Pancreas (tissue), 10 donors: ENCODE data around the gene MIS18BP1. TPM values are rescaled to one million over a fixed set of nuclear protein-coding genes. Genes with fewer than 3 reads are reported as not detected.

Experiments
- ATAC-seq, 4 donors: fragments of 200-7000 bp; cut with Tn5 transposase; one replicate each; pipeline versions ENCODE4 v1.8.0 to v1.9.1; 2020; ENCODE audit warnings: mild to moderate bottlenecking in 4 of 4, moderate library complexity in 4 of 4
- DNase-seq, 6 donors: peaks; one replicate each; pipeline ENCODE4 v3.0.0-alpha.2; 2020
- FAIRE-seq: peaks from 2 replicates; lab custom pipeline; 2012; peaks lifted over from hg19 to GRCh38; lab: Jason Lieb, UNC
- H3K27ac ChIP-seq, 4 donors: fragments of 200-600 bp; sonication (generic); 1 replicate in 3 of 4; 2 replicates in 1 of 4; pipeline versions ENCODE4 v1.5.0 to v1.8.0; 2020
- H3K27me3 ChIP-seq, 4 donors: fragments of 200-600 bp; one replicate each; pipeline ENCODE4 v1.8.0; 2021
- H3K36me3 ChIP-seq, 3 donors: fragments of 200-600 bp; sonication (generic) in 1 of 3; one replicate each; pipeline versions ENCODE4 v1.5.0 to v1.8.0; 2020 to 2021
- H3K4me1 ChIP-seq, 3 donors: fragments of 200-600 bp; one replicate each; pipeline ENCODE4 v1.8.0; 2021
- H3K4me3 ChIP-seq, 4 donors: fragments of 200-600 bp; sonication (generic) in 2 of 4; one replicate each; pipeline versions ENCODE4 v1.5.0 to v1.8.0; 2020 to 2021
- H3K9me3 ChIP-seq, 4 donors: fragments of 200-600 bp; one replicate each; pipeline ENCODE4 v1.8.0; 2021
- WGBS, 2 donors: extraction: QIAGEN DNeasy Blood & Tissue Kit; methylation state at CpG; one replicate each; pipeline ENCODE4 v1.1.7; 2013; 5-methylcytosine and 5-hydroxymethylcytosine counted together
- intact Hi-C, 3 donors: fragments of 100-400 bp; cut with DNase I; formaldehyde crosslinking; loops; one replicate each; pipeline versions ENCODE4 v1.11.1 to v1.14.2; 2022
- polyA plus RNA-seq, 2 donors: library from polyadenylated mRNA; stranded (reverse); fragments of 200-250 nt; gene quantifications; one replicate each; pipeline ENCODE4 v1.2.3, GENCODE V29; 2013
- total RNA-seq, 6 donors: library from RNA; stranded (reverse); fragmentation: NEBNext Ultra II Directional in 4 of 6; extraction: Animal tissue kit (Norgen Biotek cat#: 25700) in 4 of 6; gene quantifications; one replicate each; pipeline versions ENCODE4 v1.2.1 to v1.2.4, GENCODE V29; 2021 to 2023
- TF ChIP-seq, protein P1 (sequence below), 4 donors: fragments of 200-600 bp; sonication (generic) in 3 of 4; IDR thresholded peaks; one replicate each; pipeline versions ENCODE4 v1.5.0 to v1.8.0; 2021; ENCODE audit warnings: antibody characterized with exemption in 4 of 4
- donor health status: healthy with polysubstance abuse.
- donor health status: DM: no; HTN: no; CAD: no; lungs with moderate emphysema.
- donor health status: DM: no; HTN: no; CAD: no.
- donor health status: control.
- donor health status: control.
- donor health status: Bipolar disorder and iron deficiency.
- donor health status: DM: yes; HTN: yes; CAD: no.
- donor health status: DM: no; HTN: no; CAD: no.
- donor health status: DM: no; HTN: no; CAD: no.
- donor health status: DM: yes; HTN: yes; CAD: no.

The MIS18BP1 gene
- total and polyA plus RNA-seq, 8 donors: 3.8 to 13.6 (median 7.2) TPM

DNA sequence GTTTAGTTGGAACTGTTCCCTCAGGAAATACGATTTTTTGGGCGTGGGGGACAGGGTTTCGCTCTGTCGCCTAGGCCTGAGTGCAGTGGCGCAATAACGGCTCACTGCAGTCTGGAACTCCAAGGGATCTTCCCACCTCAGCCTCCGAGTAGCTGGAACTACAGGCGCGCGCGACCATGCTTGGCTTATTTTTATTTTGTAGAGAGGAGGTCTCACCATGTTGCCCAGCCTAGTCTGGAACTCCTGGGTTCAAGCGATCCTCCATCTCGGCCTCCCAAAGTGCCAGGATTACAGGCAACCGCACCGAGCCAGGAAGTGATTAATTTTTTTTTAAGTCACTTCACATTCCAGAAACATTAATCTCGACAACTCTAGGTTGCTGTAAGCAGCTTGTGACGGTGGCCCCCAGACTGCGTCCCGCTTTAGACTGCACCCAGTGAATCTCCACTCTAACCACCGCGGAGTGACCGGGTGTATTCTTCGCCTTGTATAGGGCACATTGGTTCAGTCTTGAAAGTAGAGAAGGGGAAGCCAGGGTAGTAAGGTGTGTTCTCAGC, 830 bp upstream of the MIS18BP1 start:
- 26 to 35% methylated on average over 23 of the region's 23 CpGs for WGBS, 2 donors
- H3K27ac ChIP-seq: peak overlapping the region; percentile 86 to 92 (median 90)
- DNase-seq (peak in 2 of 6 donors; percentile 15 to 42), FAIRE-seq (no peak), ATAC-seq (peak; percentile 5 to 29 (median 24))
- H3K36me3 ChIP-seq: no peaks in the 10 kb centered on the region
- H3K4me3 ChIP-seq: peak overlapping the region; percentile 51 to 80 (median 72)
- no peaks in the 10 kb centered on the region for H3K9me3 ChIP-seq
- no peaks in the 10 kb centered on the region for H3K27me3 ChIP-seq
- TF ChIP-seq, protein P1, sequence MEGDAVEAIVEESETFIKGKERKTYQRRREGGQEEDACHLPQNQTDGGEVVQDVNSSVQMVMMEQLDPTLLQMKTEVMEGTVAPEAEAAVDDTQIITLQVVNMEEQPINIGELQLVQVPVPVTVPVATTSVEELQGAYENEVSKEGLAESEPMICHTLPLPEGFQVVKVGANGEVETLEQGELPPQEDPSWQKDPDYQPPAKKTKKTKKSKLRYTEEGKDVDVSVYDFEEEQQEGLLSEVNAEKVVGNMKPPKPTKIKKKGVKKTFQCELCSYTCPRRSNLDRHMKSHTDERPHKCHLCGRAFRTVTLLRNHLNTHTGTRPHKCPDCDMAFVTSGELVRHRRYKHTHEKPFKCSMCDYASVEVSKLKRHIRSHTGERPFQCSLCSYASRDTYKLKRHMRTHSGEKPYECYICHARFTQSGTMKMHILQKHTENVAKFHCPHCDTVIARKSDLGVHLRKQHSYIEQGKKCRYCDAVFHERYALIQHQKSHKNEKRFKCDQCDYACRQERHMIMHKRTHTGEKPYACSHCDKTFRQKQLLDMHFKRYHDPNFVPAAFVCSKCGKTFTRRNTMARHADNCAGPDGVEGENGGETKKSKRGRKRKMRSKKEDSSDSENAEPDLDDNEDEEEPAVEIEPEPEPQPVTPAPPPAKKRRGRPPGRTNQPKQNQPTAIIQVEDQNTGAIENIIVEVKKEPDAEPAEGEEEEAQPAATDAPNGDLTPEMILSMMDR (IDR thresholded peaks at IDR 0.05): no peak
- peaks cover 0 to 6% (median 4%) of the 10 kb centered on the region in 3 donors for H3K4me1 ChIP-seq
- intact Hi-C loops: no loop called here

DNA sequence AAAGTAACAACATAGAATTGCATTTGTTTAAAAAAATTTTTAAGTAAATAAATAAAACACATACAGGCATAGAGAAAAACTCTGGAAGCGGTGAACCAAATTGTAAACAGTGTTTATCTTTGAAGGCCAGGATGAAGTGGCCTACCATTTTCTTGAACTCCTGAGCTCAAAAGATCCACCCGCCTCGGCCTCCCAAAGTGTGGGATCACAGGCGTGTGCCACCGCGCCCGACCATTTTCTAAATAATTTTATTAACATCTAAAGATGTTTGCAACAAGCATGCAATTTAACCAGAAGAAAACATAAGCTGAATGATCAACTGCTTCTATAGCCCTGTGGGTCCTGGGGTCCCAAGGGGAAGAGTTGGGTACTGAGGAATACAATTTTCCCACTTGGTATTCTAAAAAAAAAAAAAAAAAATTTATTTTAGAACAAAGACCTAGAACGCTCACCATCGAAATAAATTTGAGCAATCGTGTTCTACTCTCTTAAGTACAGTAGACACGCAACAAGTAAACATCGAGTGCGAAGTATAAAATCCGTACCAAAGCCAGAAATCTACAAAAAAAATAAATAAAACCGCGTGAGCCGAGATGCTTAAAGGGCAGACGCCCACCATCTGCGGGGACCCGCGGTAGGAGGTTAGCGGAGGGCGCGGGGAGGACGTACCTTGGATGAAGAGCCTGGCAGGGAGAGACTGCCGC, 484 bp downstream of the MIS18BP1 start:
- Histone ChIP-seq H3K9me3 (no peaks in the 10 kb centered on the region), H3K36me3 (no peaks in the 10 kb centered on the region), H3K27ac (peak overlapping the region; percentile 86 to 92 (median 90)), H3K4me1 (peaks cover 0 to 6% (median 4%) of the 10 kb centered on the region in 3 donors), H3K4me3 (peak overlapping the region; percentile 51 to 80 (median 72)), H3K27me3 (no peaks in the 10 kb centered on the region)
- TF ChIP-seq, protein P1 (IDR thresholded peaks at IDR 0.05): no peak
- DNase-seq: no peak
- intact Hi-C loops: no loop called here
- 0 to 1% methylated on average over 26 of the region's 26 CpGs for WGBS, 2 donors
- ATAC-seq: no peak
- no peak for FAIRE-seq

DNA sequence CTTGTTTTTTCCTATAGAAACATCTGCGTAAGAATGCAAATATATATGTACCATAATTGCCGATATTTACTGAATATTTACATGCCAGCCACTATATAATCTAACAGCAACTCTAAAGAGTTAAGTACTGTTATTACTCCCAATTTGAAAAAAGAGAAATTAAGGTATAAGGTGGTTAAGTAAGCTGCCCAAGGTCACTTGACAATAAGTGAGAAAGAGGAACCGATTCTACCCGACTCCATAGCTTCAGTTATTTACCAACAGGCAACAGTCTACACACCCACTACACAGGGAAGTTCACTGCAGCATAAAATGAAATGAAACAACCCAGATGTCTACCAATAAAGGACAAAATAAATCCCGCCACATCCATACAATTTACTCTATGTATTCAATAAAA, 1.1 kb downstream of the MIS18BP1 start:
- Histone ChIP-seq H3K36me3 (no peaks in the 10 kb centered on the region), H3K9me3 (no peaks in the 10 kb centered on the region), H3K27me3 (no peaks in the 10 kb centered on the region), H3K27ac (peak overlapping the region in 1 of 4 donors; percentile 92), H3K4me1 (peaks cover 0 to 6% (median 4%) of the 10 kb centered on the region in 3 donors), H3K4me3 (peak overlapping the region; percentile 51 to 80 (median 72))
- DNase-seq (no peak), ATAC-seq (peak in 1 of 4 donors; percentile 29), FAIRE-seq (no peak)
- intact Hi-C loops: no loop called here
- TF ChIP-seq, protein P1 (IDR thresholded peaks at IDR 0.05): no peak
- WGBS, 2 donors: 13 to 16% methylated on average over 5 of the region's 5 CpGs

DNA sequence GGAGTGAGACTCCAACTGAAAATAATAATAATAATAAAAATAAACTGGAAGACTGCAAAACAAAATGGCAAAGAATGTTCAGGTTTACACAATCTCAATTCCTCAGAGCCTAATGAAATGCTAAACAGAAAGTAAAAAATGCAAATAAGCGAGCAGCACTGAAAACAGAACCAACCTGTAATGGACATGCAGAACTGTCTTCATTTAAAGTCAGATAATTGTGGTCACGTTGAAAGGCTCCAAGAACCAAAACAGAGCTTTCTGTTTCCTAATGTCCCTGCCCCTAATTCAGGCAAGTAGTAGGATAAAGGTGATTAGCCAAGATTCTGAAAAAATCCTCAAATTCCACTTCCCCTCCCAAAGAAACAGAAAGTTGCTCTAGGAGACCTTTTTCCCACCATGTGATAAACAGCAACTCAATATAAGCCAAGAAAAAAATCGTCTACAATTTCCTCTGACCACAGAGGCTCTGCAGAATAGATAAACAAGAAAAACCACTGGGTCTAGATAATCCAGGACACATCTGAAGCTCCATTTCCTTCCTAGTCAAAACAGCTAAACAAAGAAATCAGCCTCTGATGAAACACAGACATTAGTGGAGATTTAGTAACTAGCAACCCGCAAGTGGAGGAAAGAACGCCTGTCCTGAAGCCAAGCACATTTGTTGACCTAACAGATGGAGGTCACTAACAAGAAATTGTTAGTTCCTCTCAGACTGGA, 3.0 kb downstream of the MIS18BP1 start:
- 53 to 59% methylated on average over 5 of the region's 5 CpGs for WGBS, 2 donors

More for the DNA sequence above, 3.0 kb downstream of the MIS18BP1 start:
- Histone ChIP-seq H3K27me3 (no peaks in the 10 kb centered on the region), H3K4me1 (peaks cover 0 to 6% (median 4%) of the 10 kb centered on the region in 3 donors), H3K36me3 (no peaks in the 10 kb centered on the region), H3K4me3 (no peak overlapping the region), H3K9me3 (no peaks in the 10 kb centered on the region), H3K27ac (peak overlapping the region in 2 of 4 donors; percentile 10 to 48)
- intact Hi-C loops: loop anchor here in 1 of 3 donors (10.0 kb wide), 1 partner anchor 125 kb away; no protein-coding TSS in a partner anchor
- no peak for FAIRE-seq
- ATAC-seq: no peak
- TF ChIP-seq, protein P1 (IDR thresholded peaks at IDR 0.05): no peak
- DNase-seq: peak in 1 of 6 donors; percentile 23
